Esophagus squamous epithelium (tissue), 5 donors: ENCODE results near the gene GADD45A. TPM values are rescaled to one million over a fixed set of nuclear protein-coding genes. Genes with fewer than 3 reads are reported as not detected.

Experiments used
- DNase-seq: peaks from one replicate; lab custom pipeline; 2025; lab: John Stamatoyannopoulos, UW
- H3K27ac ChIP-seq, 4 donors: fragments of 200-600 bp; sonication (generic); one replicate each; pipeline ENCODE4 v1.5.1; 2016 to 2019; ENCODE audit warnings: mild to moderate bottlenecking in 1 of 4
- H3K27me3 ChIP-seq, 4 donors: fragments of 200-600 bp; sonication (generic); 1 replicate in 3 of 4; 2 replicates in 1 of 4; pipeline versions ENCODE4 v1.5.1 to v1.6.0; 2017 to 2021; ENCODE audit warnings: antibody characterized with exemption in 1 of 4
- H3K36me3 ChIP-seq, 3 donors: fragments of 200-600 bp; sonication (generic); one replicate each; pipeline ENCODE4 v1.5.1; 2016 to 2019
- H3K4me1 ChIP-seq, 3 donors: fragments of 200-600 bp; sonication (generic); one replicate each; pipeline ENCODE4 v1.5.1; 2017 to 2019
- H3K4me3 ChIP-seq, 4 donors: fragments of 200-600 bp; sonication (generic); 1 replicate in 3 of 4; 2 replicates in 1 of 4; pipeline ENCODE4 v1.5.1; 2016 to 2019; ENCODE audit warnings: mild to moderate bottlenecking in 2 of 4, moderate library complexity in 1 of 4
- H3K9me3 ChIP-seq, 3 donors: fragments of 200-600 bp; sonication (generic); one replicate each; pipeline ENCODE4 v1.5.1; 2016 to 2019
- CTCF ChIP-seq, 6 experiments: fragments of 450-650 bp in 4 of 6; fragments of 200-600 bp in 2 of 6; sonication (generic) in 2 of 6; IDR thresholded peaks; one replicate each; pipeline ENCODE4 v1.5.1; 2016 to 2019; ENCODE audit warnings: antibody characterized with exemption in 6 of 6, mild to moderate bottlenecking in 4 of 6, moderate library complexity in 4 of 6
- POLR2A ChIP-seq, 4 donors: fragments of 450-650 bp; IDR thresholded peaks; one replicate each; pipeline ENCODE4 v1.6.1; 2017; ENCODE audit warnings: antibody characterized with exemption in 4 of 4, mild to moderate bottlenecking in 4 of 4, moderate library complexity in 3 of 4
- WGBS, 2 donors: methylation state at CpG; one replicate each; pipeline ENCODE4 v1.1.5; 2018; 5-methylcytosine and 5-hydroxymethylcytosine counted together
- intact Hi-C: fragments of 100-400 bp; cut with DNase I; formaldehyde crosslinking; loops from one replicate; pipeline ENCODE4 v1.15.0; 2022
- total RNA-seq, 4 donors: library from RNA; depleted of rRNA; stranded (reverse); fragments of >200 nt; gene quantifications; one replicate each; pipeline ENCODE4 v1.1.0, GENCODE V29; 2016
- donor health status: DM: yes; HTN: yes; CAD: no.

Gene GADD45A
- total RNA-seq, 4 donors from 2014 or later = 35.2 to 62.6 (median 46.5) TPM

GRCh38 chr1:67734323-67734690 lies 49.3 kb downstream of the GADD45A start:
- 73 to 86% methylated on average over 3 of the region's 3 CpGs for WGBS, 2 donors
- no peaks in the 10 kb centered on the region for H3K27me3 ChIP-seq
- DNase-seq = no peak

GRCh38 chr1:67735206-67735605 lies 50.2 kb downstream of the GADD45A start:
- Histone ChIP-seq H3K9me3 (no peaks in the 10 kb centered on the region), H3K27me3 (no peaks in the 10 kb centered on the region), H3K4me3 (no peak overlapping the region), H3K27ac (peak overlapping the region; percentile 41 to 87 (median 82)), H3K36me3 (peaks cover 0 to 5% (median 0%) of the 10 kb centered on the region in 3 donors), H3K4me1 (peaks cover 11 to 74% (median 41%) of the 10 kb centered on the region in 3 donors)
- DNase-seq = no peak
- WGBS, 2 donors = 62 to 69% methylated on average over 3 of the region's 3 CpGs
- intact Hi-C loops = no loop called here
- no peak for TF ChIP-seq POLR2A (IDR thresholded peaks at IDR 0.05)
- no peak for TF ChIP-seq CTCF (IDR thresholded peaks at IDR 0.05)

More at GRCh38 chr1:67734323-67734690, 49.3 kb downstream of the GADD45A start:
- H3K36me3 ChIP-seq = peaks cover 0 to 5% (median 0%) of the 10 kb centered on the region in 3 donors
- peaks cover 11 to 72% (median 41%) of the 10 kb centered on the region in 3 donors for H3K4me1 ChIP-seq
- no peaks in the 10 kb centered on the region for H3K9me3 ChIP-seq
- H3K4me3 ChIP-seq = no peak overlapping the region
- TF ChIP-seq CTCF (IDR thresholded peaks at IDR 0.05) = no peak
- no peak for TF ChIP-seq POLR2A (IDR thresholded peaks at IDR 0.05)
- peak overlapping the region in 2 of 4 donors; percentile 10 to 18 for H3K27ac ChIP-seq
- intact Hi-C loops = no loop called here

GRCh38 chr1:67735806-67736627 lies 51.0 kb downstream of the GADD45A start:
- no peak for TF ChIP-seq CTCF (IDR thresholded peaks at IDR 0.05)
- TF ChIP-seq POLR2A (IDR thresholded peaks at IDR 0.05) = peak in 1 of 4 donors; percentile 30
- intact Hi-C loops = no loop called here
- DNase-seq = peak; percentile 20
- peaks cover 11 to 82% (median 41%) of the 10 kb centered on the region in 3 donors for H3K4me1 ChIP-seq
- WGBS, 2 donors = 11 to 17% methylated on average over 8 of the region's 11 CpGs
- H3K27me3 ChIP-seq = no peaks in the 10 kb centered on the region
- peak overlapping the region; percentile 78 to 87 (median 82) for H3K27ac ChIP-seq
- peak overlapping the region in 3 of 4 donors; percentile 2 to 40 (median 11) for H3K4me3 ChIP-seq
- H3K36me3 ChIP-seq = peaks cover 0 to 5% (median 0%) of the 10 kb centered on the region in 3 donors
- no peaks in the 10 kb centered on the region for H3K9me3 ChIP-seq

GRCh38 chr1:67736750-67737149 lies 51.7 kb downstream of the GADD45A start:
- no peaks in the 10 kb centered on the region for H3K27me3 ChIP-seq
- no peaks in the 10 kb centered on the region for H3K36me3 ChIP-seq
- no peak for TF ChIP-seq POLR2A (IDR thresholded peaks at IDR 0.05)
- TF ChIP-seq CTCF (IDR thresholded peaks at IDR 0.05) = no peak
- 73 to 93% methylated on average over 3 of the region's 3 CpGs for WGBS, 2 donors
- DNase-seq = no peak
- H3K4me3 ChIP-seq = peak overlapping the region in 1 of 4 donors; percentile 40
- H3K27ac ChIP-seq = peak overlapping the region; percentile 78 to 87 (median 82)
- no peaks in the 10 kb centered on the region for H3K9me3 ChIP-seq
- intact Hi-C loops = no loop called here
- peaks cover 11 to 90% (median 41%) of the 10 kb centered on the region in 3 donors for H3K4me1 ChIP-seq

- peaks cover 11 to 89% (median 42%) of the 10 kb centered on the region in 3 donors for H3K4me1 ChIP-seq
- DNase-seq = no peak
- H3K27me3 ChIP-seq = no peaks in the 10 kb centered on the region
- TF ChIP-seq POLR2A (IDR thresholded peaks at IDR 0.05) (no peak), CTCF (IDR thresholded peaks at IDR 0.05) (no peak)
- no peaks in the 10 kb centered on the region for H3K9me3 ChIP-seq
- H3K4me3 ChIP-seq = no peak overlapping the region
- H3K27ac ChIP-seq = peak overlapping the region in 2 of 4 donors; percentile 16 to 19
- intact Hi-C loops = no loop called here
- no peaks in the 10 kb centered on the region for H3K36me3 ChIP-seq
- WGBS, 2 donors = 97 to 100% methylated on average over 3 of the region's 3 CpGs
Observed at GRCh38 chr1:67737875-67738274, 52.9 kb downstream of the GADD45A start.
